ENCODE results near the gene PODN.

PODN gene

DNA sequence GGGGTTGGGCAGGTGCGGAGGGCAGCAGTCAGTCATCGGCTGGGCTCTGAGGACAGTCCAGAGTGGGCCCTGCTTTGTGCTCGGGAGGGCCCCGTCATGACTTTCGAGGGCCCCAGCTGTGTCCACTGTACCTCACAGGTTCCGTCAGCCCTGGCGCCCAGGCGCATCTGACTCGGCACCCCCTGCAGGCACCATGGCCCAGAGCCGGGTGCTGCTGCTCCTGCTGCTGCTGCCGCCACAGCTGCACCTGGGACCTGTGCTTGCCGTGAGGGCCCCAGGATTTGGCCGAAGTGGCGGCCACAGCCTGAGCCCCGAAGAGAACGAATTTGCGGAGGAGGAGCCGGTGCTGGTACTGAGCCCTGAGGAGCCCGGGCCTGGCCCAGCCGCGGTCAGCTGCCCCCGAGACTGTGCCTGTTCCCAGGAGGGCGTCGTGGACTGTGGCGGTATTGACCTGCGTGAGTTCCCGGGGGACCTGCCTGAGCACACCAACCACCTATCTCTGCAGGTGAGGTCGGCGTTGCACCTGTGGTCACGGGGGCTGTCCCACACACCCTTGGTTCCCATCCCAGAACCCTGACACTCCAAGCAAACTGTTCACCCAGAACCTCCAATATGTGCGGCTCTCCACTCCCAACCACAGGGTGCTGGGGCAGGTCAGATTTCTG, 7.8 kb downstream of the PODN start:
- no peak overlapping the region for H3K27ac ChIP-seq
- no peak for TF ChIP-seq CTCF (conservative IDR thresholded peaks at IDR 0.05)
- TF ChIP-seq ZFX (IDR thresholded peaks at IDR 0.05), result no peak

DNA sequence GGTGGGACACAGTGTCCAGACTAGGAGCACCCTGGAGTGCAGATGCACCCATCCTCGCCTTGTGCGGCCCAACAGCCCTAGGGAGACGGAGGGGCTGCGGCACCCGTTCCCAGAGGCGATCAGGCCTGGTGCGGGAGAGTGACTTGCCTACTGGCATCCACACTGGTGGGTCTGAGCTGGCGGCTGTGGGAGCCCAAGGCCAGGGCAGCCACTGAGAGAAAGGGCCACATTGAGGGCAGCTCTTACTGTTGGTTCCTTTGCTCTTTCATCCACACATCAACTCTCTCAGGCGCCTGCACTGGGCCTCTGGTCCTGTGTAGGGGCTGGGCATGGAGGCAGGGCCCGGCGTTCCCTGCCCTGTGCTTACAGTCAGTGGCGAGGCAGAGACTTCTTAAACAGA, 8.6 kb downstream of the PODN start:
- no peak overlapping the region for H3K27ac ChIP-seq
- TF ChIP-seq CTCF (conservative IDR thresholded peaks at IDR 0.05) (no peak), ZFX (IDR thresholded peaks at IDR 0.05) (no peak)

DNA sequence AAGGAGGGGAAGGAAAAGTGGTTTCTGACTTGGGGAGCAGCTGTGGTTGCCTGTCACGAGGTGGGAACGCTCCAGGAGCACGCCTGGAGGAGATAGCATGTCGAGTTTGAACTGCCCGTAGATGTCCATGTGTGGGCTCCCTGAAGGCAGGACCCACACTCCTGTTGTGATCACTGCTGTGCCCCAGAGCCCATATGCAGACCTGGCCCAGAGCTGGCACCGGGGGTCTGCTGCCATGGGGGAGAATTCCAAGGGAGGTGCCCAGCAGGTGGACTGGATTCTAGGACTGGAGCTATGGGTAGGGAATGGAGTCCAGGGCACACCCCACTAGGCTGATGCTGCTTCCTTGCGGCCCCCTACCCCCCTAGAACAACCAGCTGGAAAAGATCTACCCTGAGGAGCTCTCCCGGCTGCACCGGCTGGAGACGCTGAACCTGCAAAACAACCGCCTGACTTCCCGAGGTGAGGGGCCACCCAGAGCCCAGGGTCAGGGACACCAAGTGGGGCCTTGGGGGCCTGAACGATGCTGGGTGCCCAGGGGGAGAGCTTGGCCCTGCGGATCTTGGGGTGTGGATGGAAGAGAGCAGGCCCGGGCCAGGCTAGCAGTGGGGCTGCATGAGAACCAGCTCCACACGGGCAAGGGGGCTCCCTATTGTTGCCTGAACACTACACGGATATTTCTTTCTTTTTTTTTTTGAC, 9.3 kb downstream of the PODN start:
- no peak for TF ChIP-seq ZFX (IDR thresholded peaks at IDR 0.05)
- no peak for TF ChIP-seq CTCF (conservative IDR thresholded peaks at IDR 0.05)

GRCh38 chr1:53071915-53072314, 9.9 kb downstream of the PODN start:
- H3K27ac ChIP-seq, result no peak overlapping the region
- TF ChIP-seq CTCF (conservative IDR thresholded peaks at IDR 0.05) (no peak), ZFX (IDR thresholded peaks at IDR 0.05) (no peak)

More for the DNA sequence above, 9.3 kb downstream of the PODN start:
- H3K27ac ChIP-seq, result no peak overlapping the region

GRCh38 chr1:53073287-53073686, 11.3 kb downstream of the PODN start:
- TF ChIP-seq CTCF (conservative IDR thresholded peaks at IDR 0.05) (no peak), ZFX (IDR thresholded peaks at IDR 0.05) (no peak)

GRCh38 chr1:53073868-53074311, 11.9 kb downstream of the PODN start:
- TF ChIP-seq ZFX (IDR thresholded peaks at IDR 0.05) (no peak), CTCF (conservative IDR thresholded peaks at IDR 0.05) (no peak)
- H3K27ac ChIP-seq, result no peak overlapping the region

More at GRCh38 chr1:53073287-53073686, 11.3 kb downstream of the PODN start:
- H3K27ac ChIP-seq, result no peak overlapping the region
